Loucy (cell line): ENCODE data around the gene PRDM10.

ENCODE experiments used
- CTCF ChIP-seq: fragments of 200-600 bp; sonication (generic); conservative IDR thresholded peaks from 2 replicates; pipeline ENCODE4 v1.5.1; 2014; ENCODE audit warnings: mild to moderate bottlenecking, antibody characterized with exemption, low read length
- EZH2phosphoT487 ChIP-seq: fragments of 200-600 bp; IDR thresholded peaks from 2 replicates; pipeline ENCODE4 v1.6.1; 2018; ENCODE audit warnings: antibody characterized with exemption, mild to moderate bottlenecking, moderate library complexity, borderline replicate concordance

- TF ChIP-seq EZH2phosphoT487 (no peak), CTCF (no peak)
Measured at GRCh38 chr11:129864811-129865210, 137.8 kb downstream of the PRDM10 start.
